Endodermal cell (in vitro differentiated cells): ENCODE results near the gene HOPX. TPM values are rescaled to one million over a fixed set of nuclear protein-coding genes. Genes with fewer than 3 reads are reported as not detected.

Experiments used
- DNase-seq: peaks from one replicate; pipeline ENCODE4 v3.0.0-alpha.2; 2017
- H3K27ac ChIP-seq: 2 replicates; pipeline ENCODE4 v1.5.1; 2013; ENCODE audit warnings: mild to moderate bottlenecking, low read depth, low read length, moderate library complexity
- H3K27me3 ChIP-seq: 2 replicates; pipeline ENCODE4 v1.6.1; 2013; ENCODE audit warnings: mild to moderate bottlenecking, low read length, moderate library complexity; ENCODE audit not compliant: insufficient read depth, control insufficient read depth, poor library complexity, severe bottlenecking
- H3K36me3 ChIP-seq: 2 replicates; pipeline ENCODE4 v1.7.0; 2013; ENCODE audit warnings: mild to moderate bottlenecking, low read length, moderate library complexity; ENCODE audit not compliant: control insufficient read depth, insufficient read depth
- H3K4me1 ChIP-seq: one replicate; pipeline ENCODE4 v1.7.0; 2013; ENCODE audit warnings: low read length; ENCODE audit not compliant: control insufficient read depth, insufficient read depth
- H3K4me3 ChIP-seq: 2 replicates; pipeline ENCODE4 v1.5.1; 2013; ENCODE audit warnings: mild to moderate bottlenecking, low read length, moderate library complexity
- H3K9ac ChIP-seq: 2 replicates; pipeline ENCODE4 v1.6.1; 2013; ENCODE audit warnings: mild to moderate bottlenecking, low read length, moderate library complexity; ENCODE audit not compliant: poor library complexity, severe bottlenecking; ENCODE audit errors: extremely low read depth
- H3K9me3 ChIP-seq: 2 replicates; pipeline ENCODE4 v1.6.1; 2013; ENCODE audit warnings: mild to moderate bottlenecking, low read length, moderate library complexity; ENCODE audit not compliant: control insufficient read depth
- H3K27ac Mint-ChIP-seq: 2 replicates; pipeline ENCODE4 v1.8.0; 2020; ENCODE audit warnings: mixed read lengths
- H3K27me3 Mint-ChIP-seq: 2 replicates; pipeline ENCODE4 v1.8.0; 2021; ENCODE audit warnings: mild to moderate bottlenecking, mixed read lengths; ENCODE audit not compliant: insufficient read depth
- H3K36me3 Mint-ChIP-seq: 2 replicates; pipeline ENCODE4 v1.8.0; 2020; ENCODE audit warnings: low read depth, mixed read lengths
- H3K4me1 Mint-ChIP-seq: 2 replicates; pipeline ENCODE4 v1.8.0; 2020; ENCODE audit warnings: mixed read lengths
- H3K4me3 Mint-ChIP-seq: 2 replicates; pipeline ENCODE4 v1.8.0; 2020; ENCODE audit warnings: mild to moderate bottlenecking, moderate library complexity, mixed read lengths
- H3K9me3 Mint-ChIP-seq: 2 replicates; pipeline ENCODE4 v1.8.0; 2020; ENCODE audit warnings: mild to moderate bottlenecking, mixed read lengths
- WGBS, 2 experiments: methylation state at CpG; one replicate each; pipeline versions ENCODE4 v1.1.5 to v1.1.7; 2013; ENCODE audit warnings: missing lambda C conversion rate in 2 of 2, mixed read lengths in 1 of 2; ENCODE audit not compliant: insufficient coverage in 1 of 2, insufficient read length in 1 of 2; 5-methylcytosine and 5-hydroxymethylcytosine counted together
- total RNA-seq, 2 donors: library from RNA; stranded (reverse); fragmentation: NEBNext Ultra II Directional in 1 of 2; extraction: Animal tissue kit (Norgen Biotek cat#: 25700) in 1 of 2; gene quantifications; 2 replicates in 1 of 2; 3 replicates in 1 of 2; pipeline ENCODE4 v1.2.1, GENCODE V29; 2021
- TF ChIP-seq, protein P1 (sequence below): fragments of 200-600 bp; sonication (generic); conservative IDR thresholded peaks from 2 replicates; pipeline ENCODE4 v1.5.0; 2021; ENCODE audit warnings: antibody characterized with exemption, mild to moderate bottlenecking

The HOPX gene
- total RNA-seq, 2 donors from 2014 or later: not detected

DNA sequence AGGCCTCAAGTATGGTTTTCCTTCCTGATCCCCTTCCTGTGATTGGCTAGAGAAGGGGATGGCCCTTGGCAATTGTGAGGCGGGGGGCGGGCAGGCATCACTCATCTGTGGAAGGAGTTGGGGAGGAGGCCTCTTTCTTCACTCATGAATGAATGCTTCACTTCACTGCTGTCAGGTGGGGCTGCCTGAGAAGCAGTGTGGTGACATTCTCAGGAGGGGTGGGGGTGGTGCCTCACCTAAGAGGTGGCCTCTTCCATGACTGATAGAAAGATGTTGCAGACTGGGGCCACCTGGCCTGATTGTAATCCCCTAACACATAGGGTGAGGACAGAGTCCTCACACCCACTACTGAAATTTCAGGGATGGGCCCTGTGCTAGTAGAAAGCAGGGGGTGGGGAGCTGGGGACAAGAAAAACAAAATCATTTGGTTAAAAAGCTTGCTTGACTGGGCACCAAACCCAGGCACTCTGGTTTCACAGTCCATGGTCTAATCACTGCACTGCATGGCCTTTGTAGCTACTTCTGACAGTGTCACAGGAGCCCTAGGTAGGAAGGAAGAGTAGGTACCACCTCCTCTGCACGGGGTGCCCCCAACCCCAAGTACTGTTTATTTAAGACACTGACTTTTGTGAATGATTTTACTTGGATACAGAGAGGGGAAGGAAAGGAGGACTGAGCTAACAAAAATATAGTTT is 5.6 kb upstream of the HOPX start:
- DNase-seq: no peak
- Histone ChIP-seq H3K4me1 (peaks cover 4% of the 10 kb centered on the region), H3K9ac (no peak overlapping the region), H3K4me3 (no peak overlapping the region), H3K9me3 (no peaks in the 10 kb centered on the region), H3K27me3 (peaks cover 11% of the 10 kb centered on the region), H3K27ac (no peak overlapping the region), H3K36me3 (no peaks in the 10 kb centered on the region)
- WGBS, 2 experiments: 98% methylated on average over 3 of the region's 3 CpGs; no CpG with 5 or more reads in 1 of the 2 experiments
- Mint-ChIP-seq H3K27me3 (peaks cover 26% of the 10 kb centered on the region), H3K9me3 (no peaks in the 10 kb centered on the region), H3K4me3 (no peak overlapping the region), H3K4me1 (peaks cover 29% of the 10 kb centered on the region), H3K36me3 (no peaks in the 10 kb centered on the region), H3K27ac (no peak overlapping the region)
- TF ChIP-seq, protein P1, sequence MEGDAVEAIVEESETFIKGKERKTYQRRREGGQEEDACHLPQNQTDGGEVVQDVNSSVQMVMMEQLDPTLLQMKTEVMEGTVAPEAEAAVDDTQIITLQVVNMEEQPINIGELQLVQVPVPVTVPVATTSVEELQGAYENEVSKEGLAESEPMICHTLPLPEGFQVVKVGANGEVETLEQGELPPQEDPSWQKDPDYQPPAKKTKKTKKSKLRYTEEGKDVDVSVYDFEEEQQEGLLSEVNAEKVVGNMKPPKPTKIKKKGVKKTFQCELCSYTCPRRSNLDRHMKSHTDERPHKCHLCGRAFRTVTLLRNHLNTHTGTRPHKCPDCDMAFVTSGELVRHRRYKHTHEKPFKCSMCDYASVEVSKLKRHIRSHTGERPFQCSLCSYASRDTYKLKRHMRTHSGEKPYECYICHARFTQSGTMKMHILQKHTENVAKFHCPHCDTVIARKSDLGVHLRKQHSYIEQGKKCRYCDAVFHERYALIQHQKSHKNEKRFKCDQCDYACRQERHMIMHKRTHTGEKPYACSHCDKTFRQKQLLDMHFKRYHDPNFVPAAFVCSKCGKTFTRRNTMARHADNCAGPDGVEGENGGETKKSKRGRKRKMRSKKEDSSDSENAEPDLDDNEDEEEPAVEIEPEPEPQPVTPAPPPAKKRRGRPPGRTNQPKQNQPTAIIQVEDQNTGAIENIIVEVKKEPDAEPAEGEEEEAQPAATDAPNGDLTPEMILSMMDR: no peak

DNA sequence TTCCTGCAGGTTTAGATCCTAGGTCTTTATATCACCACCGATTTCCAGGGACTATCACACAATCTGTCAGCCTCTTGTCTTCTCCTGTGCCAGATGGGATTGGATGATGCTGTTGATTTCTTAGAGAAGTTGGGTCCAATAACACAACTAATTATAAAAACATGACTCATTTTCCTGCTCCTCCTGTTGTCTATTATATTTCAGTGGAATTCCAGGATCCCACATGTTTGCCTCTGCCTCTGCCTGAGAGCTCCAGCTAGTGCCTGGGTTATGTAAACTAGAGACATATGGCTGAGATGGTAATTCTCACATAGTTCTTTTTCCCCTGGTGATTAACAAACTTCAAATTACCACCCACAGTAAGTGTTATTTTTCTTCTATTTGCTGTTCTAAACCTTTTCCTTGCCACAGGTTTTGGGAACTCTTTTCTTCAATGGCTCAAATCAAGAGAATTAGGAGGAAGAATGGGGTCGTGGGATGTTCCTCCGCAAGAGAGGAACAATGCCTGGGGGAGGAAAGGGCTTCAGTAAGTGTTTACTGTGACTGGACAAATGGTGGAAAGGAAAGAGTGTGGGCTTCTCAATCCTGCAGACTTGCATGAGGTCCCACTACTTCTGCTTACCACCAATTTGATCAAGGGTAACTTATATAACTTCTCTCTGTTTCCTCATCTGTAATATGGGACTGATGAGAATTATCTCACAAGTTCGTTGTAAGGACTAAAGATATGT is 3.4 kb upstream of the HOPX start:
- DNase-seq: no peak
- peaks cover 10% of the 10 kb centered on the region for H3K4me1 ChIP-seq
- H3K27me3 ChIP-seq: peaks cover 11% of the 10 kb centered on the region
- Mint-ChIP-seq H3K27ac (no peak overlapping the region), H3K9me3 (no peaks in the 10 kb centered on the region), H3K27me3 (peaks cover 26% of the 10 kb centered on the region), H3K4me1 (peaks cover 37% of the 10 kb centered on the region), H3K36me3 (no peaks in the 10 kb centered on the region), H3K4me3 (no peak overlapping the region)
- H3K36me3 ChIP-seq: no peaks in the 10 kb centered on the region
- TF ChIP-seq, protein P1: no peak
- no peaks in the 10 kb centered on the region for H3K9me3 ChIP-seq
- no peak overlapping the region for H3K27ac ChIP-seq
- H3K9ac ChIP-seq: no peak overlapping the region
- no peak overlapping the region for H3K4me3 ChIP-seq
- WGBS, 2 experiments: 76 to 94% methylated on average over 2 to 4 of the region's 4 CpGs

DNA sequence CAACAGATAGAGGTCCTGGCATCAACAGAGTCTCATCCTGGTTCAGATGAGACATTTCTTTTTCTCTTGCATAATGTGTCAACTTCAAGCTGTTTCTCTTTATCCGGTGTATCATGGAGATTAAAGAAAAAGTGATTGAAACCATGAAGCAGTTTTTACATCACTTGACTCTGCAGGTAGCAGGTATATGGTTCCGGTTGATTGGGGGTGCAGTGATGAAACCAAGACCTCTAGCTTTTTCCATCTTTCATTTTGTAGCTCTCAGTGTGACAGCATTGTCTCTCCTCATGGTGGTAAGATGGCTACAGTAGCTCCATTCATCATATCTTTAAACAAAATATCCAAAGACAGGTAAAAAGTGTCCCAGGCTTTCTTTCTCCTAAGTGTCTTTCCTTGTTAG is 2.4 kb upstream of the HOPX start:
- H3K36me3 Mint-ChIP-seq: no peaks in the 10 kb centered on the region
- H3K27ac Mint-ChIP-seq: no peak overlapping the region
- H3K9ac ChIP-seq: no peak overlapping the region
- H3K9me3 ChIP-seq: no peaks in the 10 kb centered on the region
- no peak overlapping the region for H3K4me3 ChIP-seq
- WGBS, 2 experiments: 95 to 100% methylated on average over 1 to 2 of the region's 2 CpGs
- peaks cover 8% of the 10 kb centered on the region for H3K4me1 ChIP-seq
- H3K27ac ChIP-seq: no peak overlapping the region
- TF ChIP-seq, protein P1: no peak
- H3K4me1 Mint-ChIP-seq: peaks cover 30% of the 10 kb centered on the region
- H3K27me3 ChIP-seq: peaks cover 8% of the 10 kb centered on the region
- H3K36me3 ChIP-seq: no peaks in the 10 kb centered on the region
- peaks cover 17% of the 10 kb centered on the region for H3K27me3 Mint-ChIP-seq
- no peaks in the 10 kb centered on the region for H3K9me3 Mint-ChIP-seq
- no peak for DNase-seq
- H3K4me3 Mint-ChIP-seq: no peak overlapping the region
